Esophagus squamous epithelium (tissue), 4 donors: ENCODE measurements around the gene ERC1.

Experiments used
- POLR2A ChIP-seq, 4 donors: fragments of 450-650 bp; IDR thresholded peaks; one replicate each; pipeline ENCODE4 v1.6.1; 2017; ENCODE audit warnings: antibody characterized with exemption in 4 of 4, mild to moderate bottlenecking in 4 of 4, moderate library complexity in 3 of 4
- TF ChIP-seq, protein P1 (sequence below), 6 experiments: fragments of 450-650 bp in 4 of 6; fragments of 200-600 bp in 2 of 6; sonication (generic) in 2 of 6; IDR thresholded peaks; one replicate each; pipeline ENCODE4 v1.5.1; 2016 to 2019; ENCODE audit warnings: antibody characterized with exemption in 6 of 6, mild to moderate bottlenecking in 4 of 6, moderate library complexity in 4 of 6

DNA sequence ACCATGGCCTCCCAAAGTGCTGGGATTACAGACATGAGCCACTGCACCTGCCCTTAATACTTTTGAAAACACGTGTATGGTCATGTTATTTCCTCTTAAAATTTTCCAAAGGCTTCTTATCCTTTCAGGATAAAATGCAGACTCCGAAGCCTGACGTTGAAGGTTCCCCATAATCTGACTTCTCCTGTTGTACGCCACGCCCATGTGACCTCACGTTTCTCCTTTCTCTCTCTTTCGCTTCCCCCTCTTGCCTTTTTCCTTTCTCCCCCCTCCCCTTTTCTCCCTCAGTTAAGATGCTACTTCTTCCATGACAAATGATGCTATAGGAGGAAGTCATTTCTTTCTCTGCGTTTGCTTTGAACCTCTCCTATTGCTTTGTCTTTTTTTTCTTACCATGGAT is 337.4 kb downstream of the ERC1 start:
- TF ChIP-seq, protein P1, sequence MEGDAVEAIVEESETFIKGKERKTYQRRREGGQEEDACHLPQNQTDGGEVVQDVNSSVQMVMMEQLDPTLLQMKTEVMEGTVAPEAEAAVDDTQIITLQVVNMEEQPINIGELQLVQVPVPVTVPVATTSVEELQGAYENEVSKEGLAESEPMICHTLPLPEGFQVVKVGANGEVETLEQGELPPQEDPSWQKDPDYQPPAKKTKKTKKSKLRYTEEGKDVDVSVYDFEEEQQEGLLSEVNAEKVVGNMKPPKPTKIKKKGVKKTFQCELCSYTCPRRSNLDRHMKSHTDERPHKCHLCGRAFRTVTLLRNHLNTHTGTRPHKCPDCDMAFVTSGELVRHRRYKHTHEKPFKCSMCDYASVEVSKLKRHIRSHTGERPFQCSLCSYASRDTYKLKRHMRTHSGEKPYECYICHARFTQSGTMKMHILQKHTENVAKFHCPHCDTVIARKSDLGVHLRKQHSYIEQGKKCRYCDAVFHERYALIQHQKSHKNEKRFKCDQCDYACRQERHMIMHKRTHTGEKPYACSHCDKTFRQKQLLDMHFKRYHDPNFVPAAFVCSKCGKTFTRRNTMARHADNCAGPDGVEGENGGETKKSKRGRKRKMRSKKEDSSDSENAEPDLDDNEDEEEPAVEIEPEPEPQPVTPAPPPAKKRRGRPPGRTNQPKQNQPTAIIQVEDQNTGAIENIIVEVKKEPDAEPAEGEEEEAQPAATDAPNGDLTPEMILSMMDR (IDR thresholded peaks at IDR 0.05) = no peak
- TF ChIP-seq POLR2A (IDR thresholded peaks at IDR 0.05) = no peak
